H1 (cell line): Measurements from ENCODE around the gene CHRNA5. TPM values are rescaled to one million over a fixed set of nuclear protein-coding genes. Genes with fewer than 3 reads are reported as not detected.

ENCODE experiments used
- BACH1 ChIP-seq: IDR thresholded peaks from 2 replicates; pipeline ENCODE4 v1.6.1; 2012; ENCODE audit warnings: low read length, improper control_type of control experiment
- CHD7 ChIP-seq: fragments of 300-600 bp; sonication (generic); IDR thresholded peaks from 2 replicates; pipeline ENCODE4 v1.7.1; 2012; ENCODE audit warnings: low read length, moderate library complexity, mild to moderate bottlenecking, inconsistent platforms; ENCODE audit not compliant: insufficient replicate concordance
- KDM1A ChIP-seq: fragments of 200-600, 300-600 bp; sonication (generic); IDR thresholded peaks from 2 replicates; pipeline ENCODE4 v1.7.1; 2016; ENCODE audit warnings: mild to moderate bottlenecking, low read length, borderline replicate concordance
- KDM4A ChIP-seq: IDR thresholded peaks from one replicate; pipeline ENCODE4 v1.7.1; 2012; ENCODE audit warnings: low read depth, mild to moderate bottlenecking, moderate library complexity, low read length, inconsistent platforms; ENCODE audit not compliant: severe bottlenecking
- RXRA ChIP-seq: IDR thresholded peaks from 2 replicates; pipeline ENCODE4 v1.6.1; 2011; ENCODE audit warnings: low read depth, mild to moderate bottlenecking, low read length, moderate library complexity; ENCODE audit not compliant: insufficient read depth
- SAP30 ChIP-seq: fragments of 300-600 bp; sonication (generic); IDR thresholded peaks from 2 replicates; pipeline ENCODE4 v1.7.1; 2012; ENCODE audit warnings: low read length, moderate library complexity, mild to moderate bottlenecking, inconsistent platforms; ENCODE audit not compliant: insufficient read depth, insufficient replicate concordance
- SIRT6 ChIP-seq: IDR thresholded peaks from one replicate; pipeline ENCODE4 v1.7.1; 2012; ENCODE audit warnings: low read length, inconsistent platforms
- SP4 ChIP-seq: IDR thresholded peaks from 2 replicates; pipeline ENCODE4 v1.6.1; 2012; ENCODE audit warnings: low read length, inconsistent platforms
- TAF1 ChIP-seq: IDR thresholded peaks from 2 replicates; pipeline ENCODE4 v1.6.1; 2011; ENCODE audit warnings: mild to moderate bottlenecking, low read depth, low read length
- TBP ChIP-seq: IDR thresholded peaks from 2 replicates; pipeline ENCODE4 v1.6.1; 2011; ENCODE audit warnings: low read depth, low read length, improper control_type of control experiment
- polyA plus RNA-seq, 7 experiments: library from polyadenylated mRNA; depleted of rRNA in 3 of 7; stranded (reverse) in 5 of 7; unstranded in 2 of 7; fragments of >200 nt in 5 of 7; fragments of 200-250 nt in 2 of 7; gene quantifications; 1 replicate in 5 of 7; 2 replicates in 1 of 7; 4 replicates in 1 of 7; pipeline versions ENCODE4 v1.2.1 to v1.2.3, GENCODE V29; 2011 to 2013; ENCODE audit warnings: missing spikeins in 2 of 7, mixed read lengths in 2 of 7
- total RNA-seq: library from RNA; stranded (reverse); fragmentation: NEBNext Ultra II Directional; extraction: Animal tissue kit (Norgen Biotek cat#: 25700); gene quantifications from 2 replicates; pipeline ENCODE4 v1.2.1, GENCODE V29; 2021

Gene CHRNA5
- total and polyA plus RNA-seq, 2 of the 8 experiments (the other 6 are each of a cell fraction or from before 2014, with no cell fraction given) = 13.5 to 31.4 TPM

GRCh38 chr15:78617076-78617475 is 51.8 kb downstream of the CHRNA5 start (continued):
- TF ChIP-seq CHD7 = no peak
- no peak for TF ChIP-seq KDM4A
- no peak for TF ChIP-seq SAP30
- no peak for TF ChIP-seq RXRA
- TF ChIP-seq TAF1 = no peak
- TF ChIP-seq SIRT6 = no peak
- no peak for TF ChIP-seq BACH1
- TF ChIP-seq SP4 = no peak
- no peak for TF ChIP-seq TBP
- no peak for TF ChIP-seq KDM1A
- TF ChIP-seq, all 59 proteins: peak for 0
